ENCODE measurements around the gene BID. TPM values are rescaled to one million over a fixed set of nuclear protein-coding genes. Genes with fewer than 3 reads are reported as not detected.

BID gene
- total RNA-seq, 6 experiments from 2014 or later, result 48.7 to 61.0 (median 50.6) TPM

- no peaks in the 10 kb centered on the region for H3K36me3 Mint-ChIP-seq (ENCODE audit: low read depth)
- H3K4me1 Mint-ChIP-seq (ENCODE audit: low read depth), result no peaks in the 10 kb centered on the region
- no peak for TF ChIP-seq CTCF (IDR thresholded peaks at IDR 0.05)
- H3K4me3 Mint-ChIP-seq, result no peak overlapping the region
- H3K9me3 Mint-ChIP-seq, result no peaks in the 10 kb centered on the region
- no peak overlapping the region for H3K27ac Mint-ChIP-seq
- H3K27me3 Mint-ChIP-seq (ENCODE audit: insufficient read depth), result 0 out of 2 replicates have a peak, but pooled peaks cover 1% of the 10 kb centered on the region
- no peak for DNase-seq
Measured at GRCh38 chr22:17789379-17790200, 15.3 kb upstream of the BID start.

DNA sequence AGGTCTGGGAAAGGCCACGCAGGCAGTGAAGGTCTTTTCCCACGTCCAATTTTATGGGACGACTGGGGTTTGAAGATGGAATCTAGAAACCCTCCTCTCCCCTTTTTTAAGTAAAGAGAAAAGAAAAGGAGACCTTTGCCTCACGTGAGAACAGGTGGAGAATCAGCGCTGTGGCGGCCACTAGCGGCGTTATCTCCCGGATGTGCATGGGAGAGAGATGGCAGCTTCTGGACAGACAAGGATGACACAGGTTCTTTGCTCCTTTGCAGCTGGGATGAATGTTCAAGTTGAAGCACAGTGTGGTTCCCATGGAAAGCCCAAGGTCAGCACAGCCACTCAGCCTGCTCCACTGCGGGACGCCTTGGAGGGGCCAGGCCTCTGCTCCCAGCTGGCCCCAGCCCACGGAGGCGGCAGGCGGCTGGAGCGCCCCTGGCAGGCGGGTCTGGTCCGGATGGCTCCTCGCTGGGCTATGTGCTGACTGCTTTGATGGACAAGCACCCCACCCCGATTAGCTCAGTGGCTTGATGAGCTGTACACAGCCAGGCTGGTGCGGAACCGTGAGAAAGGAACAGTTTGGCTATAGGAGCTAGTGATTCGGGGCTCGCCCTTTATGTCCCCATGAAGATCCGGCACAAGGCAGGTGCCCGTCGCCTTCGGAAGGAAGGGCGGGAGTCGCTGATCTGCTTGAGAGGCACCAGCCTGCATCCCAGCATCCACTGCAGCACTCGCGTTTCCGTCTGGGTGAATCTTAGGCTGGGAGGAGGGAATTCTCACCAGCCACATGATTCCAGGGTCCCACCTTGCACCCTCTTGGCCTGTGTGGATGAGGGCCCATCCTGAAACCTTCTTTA is 14.5 kb upstream of the BID start:
- H3K27ac Mint-ChIP-seq, result no peak overlapping the region
- H3K27me3 Mint-ChIP-seq (ENCODE audit: insufficient read depth), result 0 out of 2 replicates have a peak, but pooled peaks cover 1% of the 10 kb centered on the region
- no peaks in the 10 kb centered on the region for H3K36me3 Mint-ChIP-seq (ENCODE audit: low read depth)
- no peaks in the 10 kb centered on the region for H3K9me3 Mint-ChIP-seq
- H3K4me3 Mint-ChIP-seq, result no peak overlapping the region
- no peaks in the 10 kb centered on the region for H3K4me1 Mint-ChIP-seq (ENCODE audit: low read depth)
- no peak for DNase-seq
- no peak for TF ChIP-seq CTCF (IDR thresholded peaks at IDR 0.05)

GRCh38 chr22:17787716-17788330 is 13.6 kb upstream of the BID start:
- peaks cover 1% of the 10 kb centered on the region; the same call in 1 of the 2 replicates for H3K27me3 Mint-ChIP-seq (ENCODE audit: insufficient read depth)
- no peak overlapping the region for H3K27ac Mint-ChIP-seq

DNA sequence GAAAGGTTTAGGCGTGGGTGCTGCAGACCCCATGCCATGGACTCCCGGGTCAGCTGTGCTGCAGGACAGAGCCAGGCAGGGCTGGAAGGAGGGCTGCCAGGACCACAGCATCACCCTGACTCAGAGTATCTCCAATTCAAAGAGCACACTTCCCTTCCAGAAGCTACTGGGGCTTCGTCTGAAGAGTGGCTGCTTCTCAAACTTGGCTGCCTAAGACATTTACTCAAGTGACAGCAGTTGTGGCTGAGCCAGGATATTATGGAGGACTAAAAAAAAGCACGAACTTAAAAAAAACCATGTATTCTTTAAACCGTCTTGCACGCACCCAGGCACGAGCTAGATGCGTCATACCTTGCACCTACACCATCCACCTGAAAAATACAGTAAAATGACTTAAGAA is 13.0 kb upstream of the BID start:
- Mint-ChIP-seq H3K4me1 (ENCODE audit: low read depth) (no peaks in the 10 kb centered on the region), H3K9me3 (no peaks in the 10 kb centered on the region), H3K27ac (no peak overlapping the region), H3K36me3 (ENCODE audit: low read depth) (no peaks in the 10 kb centered on the region), H3K27me3 (ENCODE audit: insufficient read depth) (peaks cover 1% of the 10 kb centered on the region; the same call in 1 of the 2 replicates), H3K4me3 (no peak overlapping the region)
- TF ChIP-seq CTCF (IDR thresholded peaks at IDR 0.05), result no peak
- DNase-seq, result no peak

More at GRCh38 chr22:17787716-17788330, 13.6 kb upstream of the BID start:
- H3K9me3 Mint-ChIP-seq, result no peaks in the 10 kb centered on the region
- H3K36me3 Mint-ChIP-seq (ENCODE audit: low read depth), result no peaks in the 10 kb centered on the region
- no peak for DNase-seq
- H3K4me3 Mint-ChIP-seq, result no peak overlapping the region
- TF ChIP-seq CTCF (IDR thresholded peaks at IDR 0.05), result no peak
- no peaks in the 10 kb centered on the region for H3K4me1 Mint-ChIP-seq (ENCODE audit: low read depth)

DNA sequence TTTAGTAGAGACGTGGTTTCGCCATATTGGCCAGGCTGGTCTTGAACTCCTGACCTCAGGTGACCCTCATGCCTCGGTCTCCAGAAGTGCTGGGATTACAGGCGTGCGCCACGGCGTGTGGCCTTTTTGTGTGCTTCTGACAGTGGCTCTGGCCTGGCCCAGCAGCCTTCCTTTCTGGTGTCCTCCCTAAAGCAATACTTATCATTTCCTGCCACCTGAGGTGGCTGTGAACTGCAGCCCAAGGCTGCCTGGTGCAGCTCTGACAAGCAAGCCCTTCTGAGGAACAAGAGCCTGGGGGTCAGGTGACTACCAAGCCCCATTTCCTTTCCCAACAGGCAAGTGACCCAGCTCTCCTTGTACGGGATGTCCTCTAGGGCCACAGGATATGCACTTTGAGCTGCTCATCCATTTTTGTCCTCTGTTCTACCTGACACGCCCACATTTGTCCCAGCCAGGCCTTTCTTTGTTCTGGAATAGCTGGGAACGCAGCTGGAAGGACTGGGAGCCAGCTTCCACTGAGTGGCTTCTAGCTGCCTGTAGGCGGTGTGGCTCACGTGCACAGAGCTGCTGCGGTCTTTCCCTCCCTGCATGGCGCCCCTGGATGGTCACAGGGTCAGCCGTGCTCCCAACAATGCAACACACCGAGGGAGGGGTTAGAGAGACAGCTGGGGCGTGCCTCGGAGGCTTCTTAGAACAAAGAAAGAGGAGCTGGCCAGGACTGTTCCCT is 12.3 kb upstream of the BID start:
- Mint-ChIP-seq H3K4me1 (ENCODE audit: low read depth) (peaks cover 2% of the 10 kb centered on the region), H3K36me3 (ENCODE audit: low read depth) (no peaks in the 10 kb centered on the region), H3K4me3 (no peak overlapping the region), H3K27ac (no peak overlapping the region), H3K27me3 (ENCODE audit: insufficient read depth) (peaks cover under 1% of the 10 kb centered on the region; the same call in 1 of the 2 replicates), H3K9me3 (no peaks in the 10 kb centered on the region)
- DNase-seq, result peak; percentile 6
- no peak for TF ChIP-seq CTCF (IDR thresholded peaks at IDR 0.05)

Data from HFFc6 (cell line).